NB4 (cell line): Measurements from ENCODE around the gene ZNF618.

Source experiments
- DNase-seq: peaks from one replicate; pipeline ENCODE4 v3.0.0; 2010; ENCODE audit warnings: low read depth
- H3K4me3 ChIP-seq: one replicate; pipeline ENCODE4 v1.5.1; 2011; ENCODE audit warnings: mild to moderate bottlenecking, low read depth, low read length, moderate library complexity
- CTCF ChIP-seq: IDR thresholded peaks from one replicate; pipeline ENCODE4 v1.5.1; 2012; ENCODE audit warnings: low read depth, low read length
- MAX ChIP-seq: IDR thresholded peaks from 2 replicates; pipeline ENCODE4 v1.6.1; 2011; ENCODE audit warnings: low read depth, low read length
- MYC ChIP-seq: IDR thresholded peaks from 2 replicates; pipeline ENCODE4 v1.6.1; 2011; ENCODE audit warnings: low read depth, low read length
- POLR2A ChIP-seq: IDR thresholded peaks from 2 replicates; pipeline ENCODE4 v1.6.1; 2011; ENCODE audit warnings: mild to moderate bottlenecking; ENCODE audit not compliant: insufficient read length; ENCODE audit errors: extremely low read depth

The ZNF618 gene

GRCh38 chr9:113943112-113944009 lies 67.3 kb downstream of the ZNF618 start:
- no peak overlapping the region for H3K4me3 ChIP-seq
- DNase-seq = no peak
- TF ChIP-seq CTCF (no peak), POLR2A (no peak), MYC (no peak), MAX (no peak)

GRCh38 chr9:113945784-113946183 lies 69.7 kb downstream of the ZNF618 start:
- no peak overlapping the region for H3K4me3 ChIP-seq
- no peak for TF ChIP-seq CTCF
- no peak for TF ChIP-seq MAX
- no peak for TF ChIP-seq MYC
- TF ChIP-seq POLR2A = no peak
- DNase-seq = no peak

- DNase-seq = no peak
- TF ChIP-seq MAX = no peak
- no peak for TF ChIP-seq MYC
- no peak for TF ChIP-seq CTCF
- no peak for TF ChIP-seq POLR2A
- H3K4me3 ChIP-seq = no peak overlapping the region
Observed at GRCh38 chr9:113946496-113947115, 70.5 kb downstream of the ZNF618 start.

GRCh38 chr9:113947941-113948340 lies 71.8 kb downstream of the ZNF618 start:
- H3K4me3 ChIP-seq = no peak overlapping the region
- TF ChIP-seq MAX (no peak), MYC (no peak), POLR2A (no peak), CTCF (no peak)
- DNase-seq = no peak

- TF ChIP-seq MYC (no peak), POLR2A (no peak), MAX (no peak), CTCF (no peak)
- no peak for DNase-seq
Observed at GRCh38 chr9:113948891-113949570, 72.9 kb downstream of the ZNF618 start.

More at GRCh38 chr9:113948891-113949570, 72.9 kb downstream of the ZNF618 start:
- H3K4me3 ChIP-seq = no peak overlapping the region
